Pancreas (tissue), 10 donors: ENCODE measurements around the gene DCUN1D5. TPM values are rescaled to one million over a fixed set of nuclear protein-coding genes. Genes with fewer than 3 reads are reported as not detected.

Source experiments
- ATAC-seq, 4 donors: fragments of 200-7000 bp; cut with Tn5 transposase; one replicate each; pipeline versions ENCODE4 v1.8.0 to v1.9.1; 2020; ENCODE audit warnings: mild to moderate bottlenecking in 4 of 4, moderate library complexity in 4 of 4
- DNase-seq, 6 donors: peaks; one replicate each; pipeline ENCODE4 v3.0.0-alpha.2; 2020
- FAIRE-seq: peaks from 2 replicates; lab custom pipeline; 2012; peaks lifted over from hg19 to GRCh38; lab: Jason Lieb, UNC
- H3K27ac ChIP-seq, 4 donors: fragments of 200-600 bp; sonication (generic); 1 replicate in 3 of 4; 2 replicates in 1 of 4; pipeline versions ENCODE4 v1.5.0 to v1.8.0; 2020
- H3K27me3 ChIP-seq, 4 donors: fragments of 200-600 bp; one replicate each; pipeline ENCODE4 v1.8.0; 2021
- H3K36me3 ChIP-seq, 3 donors: fragments of 200-600 bp; sonication (generic) in 1 of 3; one replicate each; pipeline versions ENCODE4 v1.5.0 to v1.8.0; 2020 to 2021
- H3K4me1 ChIP-seq, 3 donors: fragments of 200-600 bp; one replicate each; pipeline ENCODE4 v1.8.0; 2021
- H3K4me3 ChIP-seq, 4 donors: fragments of 200-600 bp; sonication (generic) in 2 of 4; one replicate each; pipeline versions ENCODE4 v1.5.0 to v1.8.0; 2020 to 2021
- H3K9me3 ChIP-seq, 4 donors: fragments of 200-600 bp; one replicate each; pipeline ENCODE4 v1.8.0; 2021
- WGBS, 2 donors: extraction: QIAGEN DNeasy Blood & Tissue Kit; methylation state at CpG; one replicate each; pipeline ENCODE4 v1.1.7; 2013; 5-methylcytosine and 5-hydroxymethylcytosine counted together
- intact Hi-C, 3 donors: fragments of 100-400 bp; cut with DNase I; formaldehyde crosslinking; loops; one replicate each; pipeline versions ENCODE4 v1.11.1 to v1.14.2; 2022
- polyA plus RNA-seq, 2 donors: library from polyadenylated mRNA; stranded (reverse); fragments of 200-250 nt; gene quantifications; one replicate each; pipeline ENCODE4 v1.2.3, GENCODE V29; 2013
- total RNA-seq, 6 donors: library from RNA; stranded (reverse); fragmentation: NEBNext Ultra II Directional in 4 of 6; extraction: Animal tissue kit (Norgen Biotek cat#: 25700) in 4 of 6; gene quantifications; one replicate each; pipeline versions ENCODE4 v1.2.1 to v1.2.4, GENCODE V29; 2021 to 2023
- TF ChIP-seq, protein P1 (sequence below), 4 donors: fragments of 200-600 bp; sonication (generic) in 3 of 4; IDR thresholded peaks; one replicate each; pipeline versions ENCODE4 v1.5.0 to v1.8.0; 2021; ENCODE audit warnings: antibody characterized with exemption in 4 of 4
- donor health status: healthy with polysubstance abuse.
- donor health status: DM: no; HTN: no; CAD: no; lungs with moderate emphysema.
- donor health status: DM: no; HTN: no; CAD: no.
- donor health status: control.
- donor health status: control.
- donor health status: Bipolar disorder and iron deficiency.
- donor health status: DM: yes; HTN: yes; CAD: no.
- donor health status: DM: no; HTN: no; CAD: no.
- donor health status: DM: no; HTN: no; CAD: no.
- donor health status: DM: yes; HTN: yes; CAD: no.

Gene DCUN1D5
- total and polyA plus RNA-seq, 8 donors, result 5.8 to 9.9 (median 9.2) TPM

DNA sequence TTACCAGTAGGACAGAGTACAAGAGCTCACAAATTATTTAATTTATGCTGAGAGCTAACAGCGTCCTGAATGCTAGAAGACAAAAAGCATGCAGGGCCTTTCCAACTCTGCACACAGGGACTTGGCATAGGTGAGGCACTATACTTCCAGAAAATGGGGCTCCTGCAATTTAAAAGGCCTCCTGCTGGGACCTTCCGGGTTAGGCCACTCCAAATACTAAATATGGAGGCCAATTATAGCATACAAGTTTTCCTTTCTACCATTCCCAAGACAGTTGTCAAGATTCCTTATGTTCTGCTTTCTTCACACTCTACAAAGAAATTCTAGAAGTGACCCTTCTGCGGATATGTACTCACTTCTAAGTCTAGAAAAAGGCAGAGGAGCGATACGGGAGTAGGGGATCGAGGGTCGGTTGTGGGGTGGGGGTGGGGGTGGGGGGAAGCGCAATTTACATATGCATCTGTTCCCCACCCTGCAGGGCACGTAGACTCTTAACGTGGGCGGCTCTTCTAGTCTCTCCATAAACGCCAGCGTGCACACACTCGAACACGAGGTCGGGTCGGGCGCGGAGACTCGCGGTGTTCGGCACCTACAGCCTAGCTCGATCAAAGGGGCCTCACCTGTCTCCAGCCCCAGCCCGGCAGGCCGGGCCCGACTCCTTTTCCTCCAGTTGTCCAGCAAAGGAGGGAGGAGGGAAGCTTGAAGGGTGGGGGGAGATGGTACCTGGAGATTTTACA lies 728 bp downstream of the DCUN1D5 start:
- Histone ChIP-seq H3K4me1 (peaks cover 4 to 24% (median 8%) of the 10 kb centered on the region in 3 donors), H3K9me3 (no peaks in the 10 kb centered on the region), H3K4me3 (peak overlapping the region; percentile 85 to 93 (median 88)), H3K27ac (peak overlapping the region; percentile 47 to 82 (median 74)), H3K27me3 (peaks cover 0 to 3% (median 0%) of the 10 kb centered on the region in 4 donors), H3K36me3 (no peaks in the 10 kb centered on the region)
- 0 to 1% methylated on average over 26 of the region's 26 CpGs for WGBS, 2 donors
- peak; percentile 27 to 73 (median 32) for DNase-seq
- ATAC-seq, result peak; percentile 58 to 78 (median 68)
- TF ChIP-seq, protein P1, sequence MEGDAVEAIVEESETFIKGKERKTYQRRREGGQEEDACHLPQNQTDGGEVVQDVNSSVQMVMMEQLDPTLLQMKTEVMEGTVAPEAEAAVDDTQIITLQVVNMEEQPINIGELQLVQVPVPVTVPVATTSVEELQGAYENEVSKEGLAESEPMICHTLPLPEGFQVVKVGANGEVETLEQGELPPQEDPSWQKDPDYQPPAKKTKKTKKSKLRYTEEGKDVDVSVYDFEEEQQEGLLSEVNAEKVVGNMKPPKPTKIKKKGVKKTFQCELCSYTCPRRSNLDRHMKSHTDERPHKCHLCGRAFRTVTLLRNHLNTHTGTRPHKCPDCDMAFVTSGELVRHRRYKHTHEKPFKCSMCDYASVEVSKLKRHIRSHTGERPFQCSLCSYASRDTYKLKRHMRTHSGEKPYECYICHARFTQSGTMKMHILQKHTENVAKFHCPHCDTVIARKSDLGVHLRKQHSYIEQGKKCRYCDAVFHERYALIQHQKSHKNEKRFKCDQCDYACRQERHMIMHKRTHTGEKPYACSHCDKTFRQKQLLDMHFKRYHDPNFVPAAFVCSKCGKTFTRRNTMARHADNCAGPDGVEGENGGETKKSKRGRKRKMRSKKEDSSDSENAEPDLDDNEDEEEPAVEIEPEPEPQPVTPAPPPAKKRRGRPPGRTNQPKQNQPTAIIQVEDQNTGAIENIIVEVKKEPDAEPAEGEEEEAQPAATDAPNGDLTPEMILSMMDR (IDR thresholded peaks at IDR 0.05), result no peak
- no peak for FAIRE-seq
- intact Hi-C loops, result no loop called here

DNA sequence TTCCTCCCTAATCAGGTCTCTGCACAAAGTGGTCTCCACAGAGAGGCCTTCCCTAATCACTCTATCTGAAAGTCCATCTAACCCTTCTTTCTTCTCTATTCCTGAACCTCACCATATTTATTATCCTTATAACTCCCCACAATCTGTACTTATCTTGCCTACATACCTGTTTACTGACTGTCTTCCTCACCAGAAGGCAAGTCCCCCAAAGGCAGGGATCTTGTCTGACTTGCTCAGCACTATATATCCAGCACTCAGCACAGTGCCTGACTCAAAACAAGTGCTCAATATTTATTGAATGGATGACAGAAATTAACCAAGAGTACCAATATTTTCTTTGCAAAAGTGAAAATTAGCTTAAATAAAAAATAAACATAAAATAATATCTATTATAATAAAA lies 5.5 kb downstream of the DCUN1D5 start:
- H3K9me3 ChIP-seq, result no peaks in the 10 kb centered on the region
- TF ChIP-seq, protein P1 (IDR thresholded peaks at IDR 0.05), result no peak
- intact Hi-C loops, result no loop called here
- FAIRE-seq (no peak), DNase-seq (no peak), ATAC-seq (no peak)
- H3K36me3 ChIP-seq, result peaks cover 0 to 5% (median 0%) of the 10 kb centered on the region in 3 donors
- H3K4me3 ChIP-seq, result no peak overlapping the region
- no peaks in the 10 kb centered on the region for H3K27me3 ChIP-seq
- H3K27ac ChIP-seq, result no peak overlapping the region
- H3K4me1 ChIP-seq, result peaks cover 8 to 30% (median 11%) of the 10 kb centered on the region in 3 donors

DNA sequence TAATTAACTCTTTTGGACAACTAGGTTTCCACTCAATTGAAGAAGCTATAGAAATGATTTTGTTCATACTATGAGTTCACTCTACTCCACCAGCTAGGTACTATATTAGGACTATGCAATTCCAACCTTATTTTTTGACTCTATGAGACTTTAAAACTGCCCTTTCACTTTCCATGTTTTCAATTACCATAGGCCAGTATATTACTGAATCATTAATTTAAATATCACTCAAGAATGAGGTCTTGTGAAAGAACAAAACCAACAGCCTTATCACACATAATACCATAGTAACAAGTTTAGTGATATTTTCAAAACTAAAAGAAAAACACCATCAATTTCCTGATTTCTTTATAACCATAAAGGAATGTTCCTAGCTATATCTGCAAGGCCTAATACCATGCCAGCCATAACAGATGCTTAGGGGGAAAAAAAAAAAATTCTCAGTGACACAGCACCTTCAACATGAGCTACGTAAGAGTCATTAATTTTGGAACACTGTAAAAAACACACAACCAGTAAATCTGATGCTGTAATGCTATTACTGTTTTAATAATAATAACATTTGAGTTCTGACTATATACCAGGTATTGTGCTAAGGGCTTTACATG lies 6.1 kb downstream of the DCUN1D5 start:
- no peak overlapping the region for H3K4me3 ChIP-seq
- no peaks in the 10 kb centered on the region for H3K9me3 ChIP-seq
- ATAC-seq, result peak in 1 of 4 donors; percentile 12
- no peaks in the 10 kb centered on the region for H3K27me3 ChIP-seq
- no peak for DNase-seq
- intact Hi-C loops, result no loop called here
- TF ChIP-seq, protein P1 (IDR thresholded peaks at IDR 0.05), result no peak
- no peak overlapping the region for H3K27ac ChIP-seq
- peaks cover 8 to 30% (median 11%) of the 10 kb centered on the region in 3 donors for H3K4me1 ChIP-seq
- no peak for FAIRE-seq
- 83 to 86% methylated on average over 1 of the region's 1 CpG for WGBS, 2 donors
- peaks cover 0 to 5% (median 0%) of the 10 kb centered on the region in 3 donors for H3K36me3 ChIP-seq

DNA sequence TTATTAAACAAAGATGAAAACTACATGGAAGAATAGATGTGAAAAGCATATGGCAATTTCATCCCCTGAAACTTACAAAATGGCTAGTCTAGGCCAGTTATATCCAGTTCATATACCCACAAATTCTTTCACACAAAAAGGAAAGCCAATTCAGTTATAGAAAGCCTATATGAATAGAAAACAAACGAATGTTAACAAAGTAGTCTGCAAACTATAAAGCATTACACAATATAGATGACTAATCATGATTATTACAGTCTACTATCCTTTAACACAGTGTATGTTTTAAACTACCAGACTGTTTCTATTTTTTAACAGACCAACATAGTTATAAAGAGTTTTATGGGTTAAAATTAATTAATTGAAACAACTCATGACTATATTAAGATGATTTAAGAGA lies 12.1 kb downstream of the DCUN1D5 start:
- TF ChIP-seq, protein P1 (IDR thresholded peaks at IDR 0.05), result no peak
- H3K36me3 ChIP-seq, result peaks cover 0 to 23% (median 0%) of the 10 kb centered on the region in 3 donors
- no peaks in the 10 kb centered on the region for H3K27me3 ChIP-seq
- H3K9me3 ChIP-seq, result no peaks in the 10 kb centered on the region
- H3K4me3 ChIP-seq, result no peak overlapping the region
- FAIRE-seq (no peak), DNase-seq (no peak), ATAC-seq (no peak)
- intact Hi-C loops, result no loop called here
- WGBS, 2 donors, result 55 to 64% methylated on average over 1 of the region's 1 CpG
- no peak overlapping the region for H3K27ac ChIP-seq
- H3K4me1 ChIP-seq, result no peaks in the 10 kb centered on the region

DNA sequence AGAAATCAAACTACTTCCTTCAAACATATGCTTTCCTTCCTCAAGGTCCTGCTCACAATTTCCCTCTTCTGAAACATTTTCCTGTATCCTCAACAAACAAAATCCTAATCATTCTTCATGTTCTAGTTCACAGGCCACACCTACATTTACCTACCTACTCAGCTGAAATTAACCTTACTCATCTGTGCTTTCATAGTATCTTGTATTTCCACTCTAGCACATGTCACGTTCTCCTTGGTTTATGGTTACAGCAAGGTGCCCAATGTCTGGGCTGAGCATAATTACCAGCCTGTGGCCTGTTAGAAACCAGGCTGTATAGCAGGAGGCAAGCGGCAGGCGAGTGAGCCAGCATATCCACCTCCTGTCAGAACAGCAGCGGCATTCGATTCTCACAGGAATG lies 13.2 kb downstream of the DCUN1D5 start:
- Histone ChIP-seq H3K27ac (no peak overlapping the region), H3K4me3 (no peak overlapping the region), H3K9me3 (no peaks in the 10 kb centered on the region), H3K4me1 (no peaks in the 10 kb centered on the region), H3K27me3 (no peaks in the 10 kb centered on the region), H3K36me3 (peaks cover 0 to 23% (median 0%) of the 10 kb centered on the region in 3 donors)
- ATAC-seq (no peak), DNase-seq (no peak), FAIRE-seq (no peak)
- intact Hi-C loops, result no loop called here
- TF ChIP-seq, protein P1 (IDR thresholded peaks at IDR 0.05), result no peak
- 95 to 96% methylated on average over 5 of the region's 5 CpGs for WGBS, 2 donors
